Neural cell (in vitro differentiated cells): ENCODE measurements around the gene UBXN4. TPM values are rescaled to one million over a fixed set of nuclear protein-coding genes. Genes with fewer than 3 reads are reported as not detected.

Source experiments
- H2AFZ ChIP-seq: fragments of 200-600, 300-800 bp; sonication (generic), shearing (Covaris generic); 2 replicates; pipeline ENCODE4 v1.6.0; 2014; ENCODE audit warnings: low read depth, mild to moderate bottlenecking, antibody characterized with exemption, low read length, moderate library complexity
- H3F3A ChIP-seq: fragments of 200-600 bp; shearing (Covaris generic); 2 replicates; pipeline ENCODE4 v1.6.1; 2016; ENCODE audit warnings: mild to moderate bottlenecking, moderate library complexity, mixed read lengths, antibody characterized with exemption, low read length; ENCODE audit not compliant: insufficient read depth, poor library complexity, severe bottlenecking
- H3K27ac ChIP-seq: fragments of 200-600, 300-800 bp; sonication (generic), shearing (Covaris generic); 2 replicates; pipeline ENCODE4 v1.5.1; 2014; ENCODE audit warnings: mild to moderate bottlenecking, low read length, moderate library complexity
- H3K27me3 ChIP-seq: fragments of 300-800, 200-600 bp; sonication (generic), shearing (Covaris generic); 2 replicates; pipeline ENCODE4 v1.6.0; 2014; ENCODE audit warnings: mild to moderate bottlenecking, low read depth, low read length, moderate library complexity; ENCODE audit not compliant: insufficient read depth
- H3K36me3 ChIP-seq: fragments of 300-800, 200-600 bp; sonication (generic), shearing (Covaris generic); 2 replicates; pipeline ENCODE4 v1.5.1; 2014; ENCODE audit warnings: mild to moderate bottlenecking, antibody characterized with exemption, low read length, moderate library complexity; ENCODE audit not compliant: insufficient read depth
- H3K4me2 ChIP-seq: fragments of 300-800, 200-600 bp; sonication (generic), shearing (Covaris generic); 2 replicates; pipeline ENCODE4 v1.6.0; 2014; ENCODE audit warnings: mild to moderate bottlenecking, low read length
- H3K4me3 ChIP-seq: fragments of 300-800, 200-600 bp; sonication (generic), shearing (Covaris generic); 2 replicates; pipeline ENCODE4 v1.5.1; 2014; ENCODE audit warnings: mild to moderate bottlenecking, low read length, moderate library complexity
- H3K79me2 ChIP-seq: fragments of 200-600 bp; shearing (Covaris generic); replicated peaks from 2 replicates; pipeline ENCODE4 v1.6.0; 2014; ENCODE audit warnings: mild to moderate bottlenecking, low read length, moderate library complexity; ENCODE audit not compliant: insufficient read depth
- H3K9ac ChIP-seq: fragments of 300-800, 200-600 bp; sonication (generic), shearing (Covaris generic); 2 replicates; pipeline ENCODE4 v1.6.1; 2016; ENCODE audit warnings: mild to moderate bottlenecking, low read length, mixed read lengths
- H3K9me2 ChIP-seq: fragments of 200-600 bp; shearing (Covaris generic); 2 replicates; pipeline ENCODE4 v1.6.1; 2016; ENCODE audit warnings: mild to moderate bottlenecking, low read length, mixed read lengths; ENCODE audit not compliant: insufficient read depth
- H3K9me3 ChIP-seq: fragments of 200-600, 300-800 bp; sonication (generic), shearing (Covaris generic); 2 replicates; pipeline ENCODE4 v1.6.1; 2016; ENCODE audit warnings: mild to moderate bottlenecking, mixed run types, low read length, moderate library complexity, mixed read lengths
- H4K20me1 ChIP-seq: fragments of 200-600 bp; shearing (Covaris generic); 2 replicates; pipeline ENCODE4 v1.6.1; 2016; ENCODE audit warnings: mild to moderate bottlenecking, mixed run types; ENCODE audit not compliant: insufficient read depth
- CTCF ChIP-seq: fragments of 450-650 bp; IDR thresholded peaks from 2 replicates; pipeline ENCODE4 v1.5.1; 2014; ENCODE audit warnings: antibody characterized with exemption, mild to moderate bottlenecking, moderate library complexity; ENCODE audit not compliant: poor library complexity, severe bottlenecking
- EP300 ChIP-seq: fragments of 450-650 bp; conservative IDR thresholded peaks from 2 replicates; pipeline ENCODE4 v1.6.1; 2014; ENCODE audit warnings: antibody characterized with exemption, mild to moderate bottlenecking, moderate library complexity; ENCODE audit not compliant: poor library complexity, severe bottlenecking
- EZH2 ChIP-seq: fragments of 200-600, 300-800 bp; shearing (Covaris generic), sonication (generic); IDR thresholded peaks from 2 replicates; pipeline ENCODE4 v1.6.1; 2014; ENCODE audit warnings: antibody characterized with exemption, low read length, borderline replicate concordance, mild to moderate bottlenecking; ENCODE audit not compliant: insufficient read depth, poor library complexity, severe bottlenecking
- MXI1 ChIP-seq: fragments of 450-650 bp; conservative IDR thresholded peaks from 2 replicates; pipeline ENCODE4 v1.6.1; 2014; ENCODE audit warnings: antibody characterized with exemption, mild to moderate bottlenecking; ENCODE audit not compliant: poor library complexity, severe bottlenecking
- POLR2AphosphoS5 ChIP-seq: IDR thresholded peaks from 2 replicates; pipeline ENCODE4 v1.6.1; 2012
- RAD21 ChIP-seq: fragments of 450-650 bp; conservative IDR thresholded peaks from 2 replicates; pipeline ENCODE4 v1.6.1; 2014; ENCODE audit warnings: antibody characterized with exemption, mild to moderate bottlenecking, moderate library complexity
- REST ChIP-seq: IDR thresholded peaks from 2 replicates; pipeline ENCODE4 v1.6.1; 2012; ENCODE audit warnings: borderline replicate concordance
- SMC3 ChIP-seq: fragments of 450-650 bp; conservative IDR thresholded peaks from 2 replicates; pipeline ENCODE4 v1.6.1; 2014; ENCODE audit warnings: antibody characterized with exemption, mild to moderate bottlenecking, moderate library complexity; ENCODE audit not compliant: poor library complexity
- TAF1 ChIP-seq: IDR thresholded peaks from 2 replicates; pipeline ENCODE4 v1.6.1; 2012; ENCODE audit warnings: low read depth
- polyA plus RNA-seq: library from polyadenylated mRNA; depleted of rRNA; stranded (reverse); fragments of >200 nt; gene quantifications from 2 replicates; pipeline ENCODE4 v1.2.3, GENCODE V29; 2014

The UBXN4 gene
- polyA plus RNA-seq, 1 donor from 2014 or later: 158 TPM

- H3K36me3 ChIP-seq: no peaks in the 10 kb centered on the region
- H2AFZ ChIP-seq: no peak overlapping the region
- TF ChIP-seq POLR2AphosphoS5 (no peak), RAD21 (no peak), SMC3 (no peak), EP300 (no peak), EZH2 (no peak), MXI1 (no peak)
- no peaks in the 10 kb centered on the region for H4K20me1 ChIP-seq
- no peak overlapping the region for H3K4me2 ChIP-seq
- no peaks in the 10 kb centered on the region for H3K79me2 ChIP-seq
- H3F3A ChIP-seq: no peaks in the 10 kb centered on the region
- no peaks in the 10 kb centered on the region for H3K27me3 ChIP-seq
- no peak overlapping the region for H3K4me3 ChIP-seq
- no peak overlapping the region for H3K9ac ChIP-seq
- no peak overlapping the region for H3K27ac ChIP-seq
- peaks cover 5% of the 10 kb centered on the region for H3K9me3 ChIP-seq
- H3K9me2 ChIP-seq: no peaks in the 10 kb centered on the region
These were observed 56.6 kb downstream of the UBXN4 start for GRCh38 chr2:135798275-135798705.

GRCh38 chr2:135798762-135799161 is 57.1 kb downstream of the UBXN4 start:
- H3K79me2 ChIP-seq: no peaks in the 10 kb centered on the region
- H4K20me1 ChIP-seq: no peaks in the 10 kb centered on the region
- no peak overlapping the region for H3K4me3 ChIP-seq
- no peaks in the 10 kb centered on the region for H3K36me3 ChIP-seq
- no peak overlapping the region for H3K27ac ChIP-seq
- H3F3A ChIP-seq: no peaks in the 10 kb centered on the region
- TF ChIP-seq EP300 (no peak), CTCF (peak; percentile 46), REST (no peak)
- peaks cover 5% of the 10 kb centered on the region for H3K9me3 ChIP-seq
- no peak overlapping the region for H2AFZ ChIP-seq
- no peak overlapping the region for H3K9ac ChIP-seq
- no peaks in the 10 kb centered on the region for H3K9me2 ChIP-seq
- H3K4me2 ChIP-seq: no peak overlapping the region
- H3K27me3 ChIP-seq: no peaks in the 10 kb centered on the region

- H3K9me2 ChIP-seq: no peaks in the 10 kb centered on the region
- peaks cover 5% of the 10 kb centered on the region for H3K9me3 ChIP-seq
- H3K79me2 ChIP-seq: no peaks in the 10 kb centered on the region
- H3K36me3 ChIP-seq: no peaks in the 10 kb centered on the region
- no peak for TF ChIP-seq MXI1
- TF ChIP-seq EP300: no peak
- no peak for TF ChIP-seq REST
- TF ChIP-seq TAF1: no peak
- no peak for TF ChIP-seq RAD21
- no peak for TF ChIP-seq CTCF
- TF ChIP-seq EZH2: no peak
- no peak for TF ChIP-seq SMC3
- no peak for TF ChIP-seq POLR2AphosphoS5
- no peak overlapping the region for H3K4me3 ChIP-seq
- no peaks in the 10 kb centered on the region for H4K20me1 ChIP-seq
- no peak overlapping the region for H3K9ac ChIP-seq
- no peaks in the 10 kb centered on the region for H3F3A ChIP-seq
- no peak overlapping the region for H3K4me2 ChIP-seq
- no peak overlapping the region for H3K27ac ChIP-seq
- no peaks in the 10 kb centered on the region for H3K27me3 ChIP-seq
- H2AFZ ChIP-seq: no peak overlapping the region
These were observed 58.1 kb downstream of the UBXN4 start for GRCh38 chr2:135799738-135800137.
